GM18870 (cell line): ENCODE measurements around the gene AFF1.
"Not testable (repeated sequence)": the region's sequence is repeated elsewhere in the genome, so short reads cannot be mapped to it uniquely, and the experiment has no call there.

Experiments
- ATAC-seq: cut with Tn5 transposase; IDR thresholded peaks from one replicate; pipeline ENCODE4 v1.9.1; 2021; ENCODE audit warnings: moderate library complexity; ENCODE audit not compliant: unreplicated experiment

AFF1 gene

GRCh38 chr4:87077914-87078585 is 143.2 kb downstream of the AFF1 start:
- ATAC-seq, result no peak

- no peak for ATAC-seq
Measured at GRCh38 chr4:87078987-87079486, 144.2 kb downstream of the AFF1 start.

GRCh38 chr4:87079967-87080366 is 145.2 kb downstream of the AFF1 start:
- no peak for ATAC-seq

- no peak for ATAC-seq
Measured at GRCh38 chr4:87080462-87080861, 145.7 kb downstream of the AFF1 start.

GRCh38 chr4:87081826-87082225 is 147.0 kb downstream of the AFF1 start:
- no peak for ATAC-seq

GRCh38 chr4:87085732-87086131 is 150.9 kb downstream of the AFF1 start:
- ATAC-seq, result not testable (repeated sequence)

GRCh38 chr4:87086143-87086805 is 151.5 kb downstream of the AFF1 start:
- no peak for ATAC-seq

- no peak for ATAC-seq
Measured at GRCh38 chr4:87087015-87087414, 152.2 kb downstream of the AFF1 start.

- ATAC-seq, result no peak
Measured at GRCh38 chr4:87087420-87087819, 152.6 kb downstream of the AFF1 start.

GRCh38 chr4:87088186-87088585 is 153.4 kb downstream of the AFF1 start:
- no peak for ATAC-seq

GRCh38 chr4:87089368-87089767 is 154.6 kb downstream of the AFF1 start:
- no peak for ATAC-seq

GRCh38 chr4:87090305-87090704 is 155.5 kb downstream of the AFF1 start:
- no peak for ATAC-seq

- no peak for ATAC-seq
Measured at GRCh38 chr4:87092389-87093141, 157.8 kb downstream of the AFF1 start.

- peak; percentile 89 for ATAC-seq
Measured at GRCh38 chr4:87093443-87094123, 158.8 kb downstream of the AFF1 start.

- ATAC-seq, result no peak
Measured at GRCh38 chr4:87097075-87097474, 162.3 kb downstream of the AFF1 start.

GRCh38 chr4:87100168-87100567 is 165.4 kb downstream of the AFF1 start:
- ATAC-seq, result no peak

- no peak for ATAC-seq
Measured at GRCh38 chr4:87101543-87102199, 166.9 kb downstream of the AFF1 start.

GRCh38 chr4:87103086-87103485 is 168.3 kb downstream of the AFF1 start:
- ATAC-seq, result no peak

- no peak for ATAC-seq
Measured at GRCh38 chr4:87103691-87104187, 168.9 kb downstream of the AFF1 start.

- ATAC-seq, result no peak
Measured at GRCh38 chr4:87105101-87105845, 170.5 kb downstream of the AFF1 start.
